Kidney epithelial cell (primary cell): ENCODE results near the gene MROH2A. TPM values are rescaled to one million over a fixed set of nuclear protein-coding genes. Genes with fewer than 3 reads are reported as not detected.

Experiments
- DNase-seq: peaks from one replicate; pipeline ENCODE4 v3.0.0-alpha.2; 2010; ENCODE audit warnings: low read depth
- H3K27me3 ChIP-seq: 2 replicates; pipeline ENCODE4 v1.6.0; 2011; ENCODE audit warnings: low read length; ENCODE audit not compliant: control insufficient read depth, insufficient read depth
- H3K36me3 ChIP-seq: 2 replicates; pipeline ENCODE4 v1.5.1; 2011; ENCODE audit warnings: low read length; ENCODE audit not compliant: control insufficient read depth, insufficient read depth
- H3K4me3 ChIP-seq: 2 replicates; pipeline ENCODE4 v1.5.1; 2011; ENCODE audit warnings: low read depth, mild to moderate bottlenecking, control low read depth, low read length
- CTCF ChIP-seq: IDR thresholded peaks from 2 replicates; pipeline ENCODE4 v1.5.1; 2011; ENCODE audit warnings: mild to moderate bottlenecking, moderate library complexity, low read length, control low read depth, inconsistent platforms; ENCODE audit not compliant: insufficient read depth, poor library complexity, severe bottlenecking
- total RNA-seq: library from RNA; depleted of rRNA; stranded (reverse); fragments of >200 nt; gene quantifications from 2 replicates; pipeline ENCODE4 v1.2.3, GENCODE V29; 2015

MROH2A gene
- total RNA-seq, 1 donor from 2014 or later, result not detected

- no peak for TF ChIP-seq CTCF
Measured at GRCh38 chr2:233831861-233832260, 53.7 kb downstream of the MROH2A start.

DNA sequence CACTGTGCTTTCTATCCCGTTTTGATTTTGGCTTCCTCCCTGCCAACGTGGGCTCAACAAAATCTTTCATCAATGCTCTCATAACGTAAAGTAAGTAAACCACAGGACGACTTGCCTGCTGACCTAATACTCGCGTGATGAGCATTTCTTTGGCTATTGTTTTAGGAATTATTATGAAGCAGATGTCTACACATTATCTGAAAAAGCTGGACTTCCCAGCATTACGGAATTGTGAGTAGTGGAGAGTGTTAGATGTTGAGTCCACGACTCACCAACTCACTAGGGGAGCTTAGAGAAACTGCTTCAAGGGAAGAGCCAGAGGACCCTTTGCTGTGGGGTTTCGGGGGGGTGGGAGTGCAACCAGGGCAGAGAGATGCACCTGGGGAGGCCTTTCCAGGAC is 54.3 kb downstream of the MROH2A start:
- no peaks in the 10 kb centered on the region for H3K27me3 ChIP-seq
- H3K36me3 ChIP-seq, result no peaks in the 10 kb centered on the region
- no peak for TF ChIP-seq CTCF
- no peak for DNase-seq
- no peak overlapping the region for H3K4me3 ChIP-seq

More at GRCh38 chr2:233831861-233832260, 53.7 kb downstream of the MROH2A start:
- Histone ChIP-seq H3K27me3 (no peaks in the 10 kb centered on the region), H3K36me3 (no peaks in the 10 kb centered on the region), H3K4me3 (no peak overlapping the region)
- DNase-seq, result no peak

- H3K36me3 ChIP-seq, result peaks cover under 1% of the 10 kb centered on the region
- H3K4me3 ChIP-seq, result no peak overlapping the region
- TF ChIP-seq CTCF, result peak; percentile 56
- no peaks in the 10 kb centered on the region for H3K27me3 ChIP-seq
- peak; percentile 26 for DNase-seq
Measured at GRCh38 chr2:233832869-233833311, 54.8 kb downstream of the MROH2A start.

- Histone ChIP-seq H3K27me3 (no peaks in the 10 kb centered on the region), H3K4me3 (no peak overlapping the region), H3K36me3 (peaks cover 2% of the 10 kb centered on the region)
- no peak for TF ChIP-seq CTCF
- DNase-seq, result no peak
Measured at GRCh38 chr2:233833345-233833744, 55.2 kb downstream of the MROH2A start.

DNA sequence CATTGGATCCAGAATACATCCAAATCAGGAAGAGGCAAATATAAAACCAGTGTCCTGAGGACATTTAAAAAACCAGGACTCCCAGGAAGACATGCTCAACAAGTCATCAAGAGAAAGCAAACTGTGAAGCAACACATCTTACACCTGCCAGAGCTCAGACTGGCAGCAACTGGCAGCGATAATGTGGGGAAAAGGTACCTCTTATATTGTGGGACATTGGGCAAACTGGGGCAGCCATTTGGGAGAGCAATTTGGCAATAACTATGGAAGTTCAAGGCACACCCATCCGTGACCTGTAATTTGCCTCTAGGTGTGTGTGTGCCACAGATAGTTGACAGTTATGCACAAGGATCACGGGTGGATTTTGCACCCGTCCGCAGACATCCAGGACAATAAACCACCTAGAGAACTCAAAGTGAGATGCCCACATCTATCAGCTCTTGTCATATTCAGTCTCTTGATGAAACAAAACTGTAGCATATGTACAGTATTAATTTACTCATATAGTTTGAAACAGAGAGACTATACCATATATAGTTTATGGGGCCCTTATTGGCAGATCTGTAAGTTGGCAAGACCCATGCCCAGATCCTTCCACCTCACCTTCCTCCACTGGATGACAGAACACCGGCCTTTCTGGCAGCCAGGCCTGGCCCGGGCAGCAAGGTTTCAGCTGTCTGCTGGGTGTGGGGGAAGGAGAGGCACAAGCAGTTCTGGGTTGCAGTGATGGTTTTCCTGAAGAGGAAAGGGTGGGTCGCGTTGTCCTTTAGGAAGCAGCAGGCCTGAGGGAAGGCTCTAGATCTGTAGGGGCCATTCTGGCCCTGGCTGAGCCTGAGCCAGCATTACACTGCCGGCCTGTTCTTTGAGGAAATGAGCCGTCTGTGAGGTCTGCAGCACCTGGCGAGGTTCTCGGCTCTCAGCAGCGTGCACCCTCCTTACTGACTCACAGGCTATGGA is 57.4 kb downstream of the MROH2A start:
- H3K36me3 ChIP-seq, result peaks cover 2% of the 10 kb centered on the region
- no peak for DNase-seq
- H3K4me3 ChIP-seq, result no peak overlapping the region
- no peaks in the 10 kb centered on the region for H3K27me3 ChIP-seq
- no peak for TF ChIP-seq CTCF
